Natural killer cell (primary cell): ENCODE results near the gene HS6ST3. TPM values are rescaled to one million over a fixed set of nuclear protein-coding genes. Genes with fewer than 3 reads are reported as not detected.

Source experiments
- ATAC-seq, 3 donors: fragments of 150-1000 bp in 2 of 3; fragments of 200-7000 bp in 1 of 3; cut with Tn5 transposase; 1 replicate in 1 of 3; 2 replicates in 2 of 3; pipeline ENCODE4 v1.10.0; 2021; ENCODE audit warnings: mild to moderate bottlenecking in 2 of 3, moderate library complexity in 2 of 3
- DNase-seq, 2 donors: peaks; one replicate each; pipeline versions ENCODE4 v3.0.0 to v3.0.0-alpha.2; 2013 to 2021; ENCODE audit warnings: mixed read lengths in 1 of 2
- H3K27ac ChIP-seq: one replicate; pipeline ENCODE4 v1.5.1; 2013; ENCODE audit warnings: mild to moderate bottlenecking, low read length
- H3K27me3 ChIP-seq: one replicate; pipeline ENCODE4 v1.6.1; 2013; ENCODE audit warnings: low read length; ENCODE audit not compliant: control insufficient read depth, insufficient read depth
- H3K36me3 ChIP-seq: one replicate; pipeline ENCODE4 v1.6.1; 2013; ENCODE audit warnings: low read length; ENCODE audit not compliant: control insufficient read depth, insufficient read depth
- H3K4me1 ChIP-seq: one replicate; pipeline ENCODE4 v1.6.1; 2013; ENCODE audit warnings: low read length; ENCODE audit not compliant: control insufficient read depth, insufficient read depth
- H3K4me3 ChIP-seq: one replicate; pipeline ENCODE4 v1.5.1; 2013; ENCODE audit warnings: low read length
- H3K9me3 ChIP-seq: one replicate; pipeline ENCODE4 v1.6.1; 2013; ENCODE audit warnings: low read length; ENCODE audit not compliant: control insufficient read depth, insufficient read depth
- H3K27ac Mint-ChIP-seq, 2 donors: one replicate each; pipeline ENCODE4 v1.8.0; 2022; ENCODE audit warnings: mild to moderate bottlenecking in 2 of 2, mixed read lengths in 2 of 2, moderate library complexity in 1 of 2
- H3K27me3 Mint-ChIP-seq, 2 donors: one replicate each; pipeline ENCODE4 v1.8.0; 2022; ENCODE audit warnings: low read depth in 2 of 2, mixed read lengths in 2 of 2
- H3K36me3 Mint-ChIP-seq: one replicate; pipeline ENCODE4 v1.8.0; 2022; ENCODE audit warnings: mixed read lengths
- H3K4me1 Mint-ChIP-seq, 2 donors: one replicate each; pipeline ENCODE4 v1.8.0; 2022; ENCODE audit warnings: mixed read lengths in 2 of 2
- H3K4me3 Mint-ChIP-seq: one replicate; pipeline ENCODE4 v1.8.0; 2022; ENCODE audit warnings: mild to moderate bottlenecking, moderate library complexity, mixed read lengths
- H3K9me3 Mint-ChIP-seq, 2 donors: one replicate each; pipeline ENCODE4 v1.8.0; 2022; ENCODE audit warnings: mixed read lengths in 2 of 2
- CTCF ChIP-seq: fragments of 200-600 bp; IDR thresholded peaks from one replicate; pipeline ENCODE4 v1.8.0; 2022; ENCODE audit warnings: antibody characterized with exemption
- WGBS: methylation state at CpG from one replicate; pipeline ENCODE4 v1.1.7; 2013; ENCODE audit warnings: missing lambda C conversion rate; ENCODE audit not compliant: insufficient coverage; 5-methylcytosine and 5-hydroxymethylcytosine counted together
- intact Hi-C: fragments of 100-400 bp; cut with micrococcal nuclease; formaldehyde crosslinking; loops from one replicate; pipeline ENCODE4 v1.14.2; 2022
- total RNA-seq, 4 donors: library from RNA; stranded (reverse); fragments of 120-200 nt in 1 of 4; gene quantifications; one replicate each; pipeline versions ENCODE4 v1.2.3 to v1.2.4, GENCODE V29; 2013 to 2022

HS6ST3 gene
- total RNA-seq, 3 donors from 2014 or later (not counting 1 experiment from before 2014, with no cell fraction given): not detected

- Mint-ChIP-seq H3K36me3 (peaks cover 7% of the 10 kb centered on the region), H3K27me3 (no peaks in the 10 kb centered on the region), H3K4me3 (no peak overlapping the region), H3K9me3 (peaks cover 22 to 23% of the 10 kb centered on the region in 2 donors), H3K27ac (no peak overlapping the region), H3K4me1 (no peaks in the 10 kb centered on the region)
- H3K27ac ChIP-seq: no peak overlapping the region
- H3K27me3 ChIP-seq: no peaks in the 10 kb centered on the region
- no peak overlapping the region for H3K4me3 ChIP-seq
- no peaks in the 10 kb centered on the region for H3K4me1 ChIP-seq
- no peak for TF ChIP-seq CTCF
- WGBS: 91% methylated on average over 2 of the region's 2 CpGs
- intact Hi-C loops: no loop called here
- peaks cover 2% of the 10 kb centered on the region for H3K9me3 ChIP-seq
- H3K36me3 ChIP-seq: no peaks in the 10 kb centered on the region
- DNase-seq (no peak), ATAC-seq (no peak)
These were observed 462.7 kb downstream of the HS6ST3 start for GRCh38 chr13:96552559-96552958.

DNA sequence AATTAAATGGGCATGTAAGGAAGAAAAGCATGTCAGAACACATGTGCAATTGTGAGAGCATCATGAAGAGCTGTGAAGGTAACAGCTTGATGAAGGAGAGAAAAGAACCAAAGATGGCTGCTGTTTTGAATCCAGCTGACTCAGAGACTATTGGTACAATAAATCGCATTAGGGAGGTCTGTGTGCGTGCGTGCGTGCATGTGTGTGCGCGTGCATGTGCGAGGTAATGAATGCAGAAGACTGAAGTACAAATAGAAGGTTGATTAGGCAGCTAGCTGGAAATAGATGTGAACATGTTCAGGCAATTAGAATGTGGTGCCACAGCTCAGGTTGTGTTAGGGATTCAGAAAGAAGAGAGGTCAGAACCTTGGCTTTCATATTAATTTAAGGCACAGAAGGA, 463.9 kb downstream of the HS6ST3 start:
- H3K27ac Mint-ChIP-seq: no peak overlapping the region
- ATAC-seq: no peak
- H3K4me1 Mint-ChIP-seq: no peaks in the 10 kb centered on the region
- H3K36me3 Mint-ChIP-seq: peaks cover 7% of the 10 kb centered on the region
- Histone ChIP-seq H3K4me1 (no peaks in the 10 kb centered on the region), H3K36me3 (no peaks in the 10 kb centered on the region), H3K27me3 (no peaks in the 10 kb centered on the region), H3K9me3 (peaks cover 2% of the 10 kb centered on the region), H3K27ac (no peak overlapping the region), H3K4me3 (no peak overlapping the region)
- no peak for DNase-seq
- peaks cover 19 to 20% of the 10 kb centered on the region in 2 donors for H3K9me3 Mint-ChIP-seq
- WGBS: 93% methylated on average over 7 of the region's 7 CpGs
- no peak overlapping the region for H3K4me3 Mint-ChIP-seq
- intact Hi-C loops: no loop called here
- H3K27me3 Mint-ChIP-seq: no peaks in the 10 kb centered on the region
- no peak for TF ChIP-seq CTCF

- no peak for TF ChIP-seq CTCF
- Histone ChIP-seq H3K27ac (no peak overlapping the region), H3K36me3 (no peaks in the 10 kb centered on the region), H3K4me3 (no peak overlapping the region), H3K27me3 (no peaks in the 10 kb centered on the region), H3K4me1 (no peaks in the 10 kb centered on the region), H3K9me3 (no peaks in the 10 kb centered on the region)
- Mint-ChIP-seq H3K27me3 (no peaks in the 10 kb centered on the region), H3K4me3 (no peak overlapping the region), H3K36me3 (no peaks in the 10 kb centered on the region), H3K4me1 (no peaks in the 10 kb centered on the region), H3K27ac (no peak overlapping the region), H3K9me3 (peaks cover 6 to 7% of the 10 kb centered on the region in 2 donors)
- WGBS: 79% methylated on average over 4 of the region's 4 CpGs
- ATAC-seq: no peak
- intact Hi-C loops: no loop called here
- DNase-seq: no peak
These were observed 483.7 kb downstream of the HS6ST3 start for GRCh38 chr13:96573563-96573962.
